HEK293T (cell line): ENCODE results near the gene CDK8.

ENCODE experiments used
- CTCF ChIA-PET: fragments of 350-600 bp; formaldehyde crosslinking; extraction: SDS; loops from one replicate; lab custom pipeline; 2021; ENCODE audit warnings: antibody characterized with exemption, inconsistent platforms; lab: Yijun Ruan, JAX
- POLR2A ChIA-PET: fragments of 350-600 bp; formaldehyde crosslinking; extraction: SDS; loops from one replicate; lab custom pipeline; 2020; ENCODE audit warnings: antibody characterized with exemption, inconsistent platforms; lab: Yijun Ruan, JAX
- DNase-seq: peaks from one replicate; pipeline ENCODE4 v3.0.0; 2012; ENCODE audit warnings: mixed read lengths; ENCODE audit errors: extremely low spot score
- ARNT ChIP-seq: fragments of 450-650 bp; IDR thresholded peaks from 2 replicates; pipeline ENCODE4 v1.6.1; 2017; ENCODE audit warnings: mild to moderate bottlenecking
- BHLHE40 ChIP-seq: fragments of 450-650 bp; IDR thresholded peaks from 2 replicates; pipeline ENCODE4 v1.6.1; 2016; ENCODE audit warnings: mild to moderate bottlenecking, moderate library complexity, borderline replicate concordance
- CTBP1 ChIP-seq: fragments of 450-650 bp; IDR thresholded peaks from 2 replicates; pipeline ENCODE4 v1.6.1; 2016; ENCODE audit warnings: borderline replicate concordance
- ELF4 ChIP-seq: fragments of 450-650 bp; IDR thresholded peaks from 2 replicates; pipeline ENCODE4 v1.6.1; 2017; ENCODE audit warnings: antibody characterized with exemption
- FOXA1 ChIP-seq: fragments of 450-650 bp; IDR thresholded peaks from 2 replicates; pipeline ENCODE4 v1.6.1; 2016; ENCODE audit warnings: mild to moderate bottlenecking
- FOXK2 ChIP-seq: fragments of 450-650 bp; IDR thresholded peaks from 2 replicates; pipeline ENCODE4 v1.6.1; 2016; ENCODE audit warnings: mild to moderate bottlenecking
- FOXM1 ChIP-seq: fragments of 450-650 bp; IDR thresholded peaks from 2 replicates; pipeline ENCODE4 v1.6.1; 2017; ENCODE audit warnings: mild to moderate bottlenecking, borderline replicate concordance
- HDGF ChIP-seq: fragments of 450-650 bp; IDR thresholded peaks from 2 replicates; pipeline ENCODE4 v1.6.1; 2017; ENCODE audit warnings: antibody characterized with exemption, borderline replicate concordance
- L3MBTL2 ChIP-seq: fragments of 450-650 bp; conservative IDR thresholded peaks from 2 replicates; pipeline ENCODE4 v1.6.1; 2016; ENCODE audit warnings: mild to moderate bottlenecking
- LEF1 ChIP-seq: fragments of 450-650 bp; IDR thresholded peaks from 2 replicates; pipeline ENCODE4 v1.6.1; 2017; ENCODE audit warnings: mild to moderate bottlenecking, borderline replicate concordance
- NFRKB ChIP-seq: fragments of 450-650 bp; IDR thresholded peaks from 2 replicates; pipeline ENCODE4 v1.6.1; 2016; ENCODE audit warnings: mild to moderate bottlenecking, moderate library complexity
- SP1 ChIP-seq: fragments of 450-650 bp; IDR thresholded peaks from 2 replicates; pipeline ENCODE4 v1.6.1; 2017
- SUZ12 ChIP-seq: fragments of 450-650 bp; IDR thresholded peaks from 2 replicates; pipeline ENCODE4 v1.6.1; 2016; ENCODE audit warnings: mild to moderate bottlenecking
- TARDBP ChIP-seq: fragments of 450-650 bp; IDR thresholded peaks from 2 replicates; pipeline ENCODE4 v1.6.1; 2016
- ZNF384 ChIP-seq: fragments of 450-650 bp; IDR thresholded peaks from 2 replicates; pipeline ENCODE4 v1.6.1; 2016
- TF ChIP-seq, protein P1 (sequence below): fragments of 450-650 bp; IDR thresholded peaks from 2 replicates; pipeline ENCODE4 v1.6.1; 2016

The CDK8 gene

GRCh38 chr13:26433776-26434175 is 179.8 kb downstream of the CDK8 start:
- POLR2A ChIA-PET: no interaction called here
- no peak for DNase-seq
- TF ChIP-seq, protein P1, sequence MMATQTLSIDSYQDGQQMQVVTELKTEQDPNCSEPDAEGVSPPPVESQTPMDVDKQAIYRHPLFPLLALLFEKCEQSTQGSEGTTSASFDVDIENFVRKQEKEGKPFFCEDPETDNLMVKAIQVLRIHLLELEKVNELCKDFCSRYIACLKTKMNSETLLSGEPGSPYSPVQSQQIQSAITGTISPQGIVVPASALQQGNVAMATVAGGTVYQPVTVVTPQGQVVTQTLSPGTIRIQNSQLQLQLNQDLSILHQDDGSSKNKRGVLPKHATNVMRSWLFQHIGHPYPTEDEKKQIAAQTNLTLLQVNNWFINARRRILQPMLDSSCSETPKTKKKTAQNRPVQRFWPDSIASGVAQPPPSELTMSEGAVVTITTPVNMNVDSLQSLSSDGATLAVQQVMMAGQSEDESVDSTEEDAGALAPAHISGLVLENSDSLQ: no peak
- TF ChIP-seq FOXK2: no peak
- no peak for TF ChIP-seq SUZ12
- TF ChIP-seq L3MBTL2: no peak
- no peak for TF ChIP-seq ZNF384
- no peak for TF ChIP-seq ARNT
- no peak for TF ChIP-seq BHLHE40
- TF ChIP-seq LEF1: no peak
- TF ChIP-seq HDGF: no peak
- TF ChIP-seq SP1: no peak
- TF ChIP-seq FOXA1: no peak
- TF ChIP-seq NFRKB: no peak
- CTCF ChIA-PET: no interaction called here

DNA sequence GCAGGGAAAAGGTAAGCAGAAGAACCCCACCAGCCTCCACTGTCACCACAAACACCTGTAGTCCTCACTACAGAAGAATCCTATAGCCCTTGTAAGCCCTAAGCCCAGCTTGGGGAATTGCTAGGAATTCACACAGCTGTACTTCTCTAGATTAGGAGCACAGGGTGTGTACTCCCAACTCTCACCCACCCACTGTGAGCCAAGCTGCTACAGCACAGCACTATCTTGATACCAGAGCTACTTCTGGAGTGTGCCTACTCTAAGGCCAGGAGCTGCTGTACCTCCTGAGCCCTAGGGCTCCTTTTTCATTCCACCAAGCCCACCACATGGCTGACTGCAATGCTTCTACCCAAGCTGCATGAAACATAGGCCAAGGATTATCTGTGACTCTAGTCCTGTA is 181.2 kb downstream of the CDK8 start:
- no peak for TF ChIP-seq FOXM1
- TF ChIP-seq HDGF: no peak
- no peak for TF ChIP-seq L3MBTL2
- no peak for TF ChIP-seq CTBP1
- no peak for TF ChIP-seq FOXK2
- no peak for TF ChIP-seq ARNT
- TF ChIP-seq FOXA1: no peak
- TF ChIP-seq SP1: no peak
- no peak for TF ChIP-seq ZNF384
- TF ChIP-seq ELF4: no peak
- TF ChIP-seq TARDBP: no peak
- no peak for TF ChIP-seq SUZ12
- TF ChIP-seq LEF1: no peak
- TF ChIP-seq, protein P1: no peak
- no peak for TF ChIP-seq BHLHE40
- TF ChIP-seq NFRKB: no peak
- CTCF ChIA-PET: no interaction called here
- no peak for DNase-seq
- POLR2A ChIA-PET: no interaction called here

GRCh38 chr13:26435646-26436045 is 181.7 kb downstream of the CDK8 start:
- TF ChIP-seq ZNF384 (no peak), FOXK2 (no peak), L3MBTL2 (no peak), SP1 (no peak), HDGF (no peak), BHLHE40 (no peak), CTBP1 (no peak), ARNT (no peak), SUZ12 (no peak), LEF1 (no peak), FOXA1 (no peak), FOXM1 (no peak), TARDBP (no peak), ELF4 (no peak)
- TF ChIP-seq, protein P1: no peak
- DNase-seq: no peak
- ChIA-PET CTCF (no interaction called here), POLR2A (no interaction called here)

GRCh38 chr13:26436914-26437313 is 183.0 kb downstream of the CDK8 start:
- CTCF ChIA-PET: no interaction called here

GRCh38 chr13:26440111-26440510 is 186.2 kb downstream of the CDK8 start:
- DNase-seq: no peak
- CTCF ChIA-PET: no interaction called here
- POLR2A ChIA-PET: no interaction called here
- TF ChIP-seq LEF1 (no peak), ZNF384 (no peak), FOXA1 (no peak), SUZ12 (no peak)

More at GRCh38 chr13:26436914-26437313, 183.0 kb downstream of the CDK8 start:
- POLR2A ChIA-PET: no interaction called here
- DNase-seq: no peak
- TF ChIP-seq FOXM1 (no peak), BHLHE40 (no peak), SP1 (no peak), FOXK2 (no peak), HDGF (no peak), CTBP1 (no peak), ARNT (no peak), ELF4 (no peak), L3MBTL2 (no peak), SUZ12 (no peak), ZNF384 (no peak), TARDBP (no peak), NFRKB (no peak)
- TF ChIP-seq, protein P1: no peak

DNA sequence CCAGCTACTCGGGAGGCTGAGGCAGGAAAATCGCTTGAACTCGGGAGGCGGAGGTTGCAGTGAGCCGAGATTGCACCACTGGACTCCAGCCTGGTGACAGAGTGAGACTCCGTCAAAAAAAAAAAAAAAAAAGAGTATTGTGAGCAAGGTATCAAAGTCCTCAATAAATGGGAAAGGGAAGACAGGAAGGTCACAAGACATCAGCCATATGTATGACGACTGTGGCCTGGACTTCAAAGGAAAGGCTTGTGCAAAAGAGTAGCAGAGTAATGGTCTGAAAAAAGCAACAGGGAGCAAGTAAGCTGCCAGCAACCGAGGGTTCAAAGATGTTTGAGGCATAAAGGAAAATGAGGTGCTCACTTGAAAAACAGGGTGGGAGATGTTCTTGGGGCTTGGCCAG is 187.5 kb downstream of the CDK8 start:
- TF ChIP-seq SP1 (no peak), BHLHE40 (no peak), FOXK2 (no peak), NFRKB (no peak), SUZ12 (no peak), CTBP1 (no peak), L3MBTL2 (no peak), FOXM1 (no peak)
- TF ChIP-seq, protein P1: no peak
- no peak for DNase-seq
- ChIA-PET CTCF (no interaction called here), POLR2A (no interaction called here)
